GM18951 (cell line): Measurements from ENCODE around the gene CENPK.
"Not testable (repeated sequence)": the region's sequence is repeated elsewhere in the genome, so short reads cannot be mapped to it uniquely, and the experiment has no call there.

Source experiments
- POLR2A ChIP-seq: IDR thresholded peaks from 4 replicates; pipeline ENCODE4 v1.6.1; 2011; ENCODE audit warnings: mild to moderate bottlenecking; ENCODE audit not compliant: insufficient read length, insufficient read depth; ENCODE audit errors: extremely low read depth
- in situ Hi-C: fragments of 300-500 bp; cut with MboI; formaldehyde crosslinking; loops from one replicate; pipeline ENCODE4 v1.12.0; 2022; ENCODE audit warnings: low sequenced_read_pairs, mixed read lengths, inconsistent platforms; ENCODE audit not compliant: unreplicated experiment

Gene CENPK

GRCh38 chr5:65562731-65563701, at the start of gene CENPK, which contains the start of gene PPWD1:
Gene CENPK, minus strand, starts transcription at chr5:65563168. Its CDS starts 8,261 bp downstream, at chr5:65554907.
Gene PPWD1, plus strand, starts transcription at chr5:65563296. Its CDS starts 15 bp downstream, at chr5:65563311.
- in situ Hi-C loops: no loop called here
- TF ChIP-seq POLR2A: peak; percentile 82

- no peak for TF ChIP-seq POLR2A
- in situ Hi-C loops: no loop called here
Measured at GRCh38 chr5:65612298-65612907, 49.4 kb upstream of the CENPK start.

GRCh38 chr5:65611524-65611923, 48.6 kb upstream of the CENPK start:
- in situ Hi-C loops: no loop called here
- no peak for TF ChIP-seq POLR2A

- in situ Hi-C loops: not testable (repeated sequence)
Measured at GRCh38 chr5:65601761-65602160, 38.8 kb upstream of the CENPK start.

- no peak for TF ChIP-seq POLR2A
- in situ Hi-C loops: no loop called here
Measured at GRCh38 chr5:65588694-65589093, 25.7 kb upstream of the CENPK start.

- no peak for TF ChIP-seq POLR2A
- in situ Hi-C loops: no loop called here
Measured at GRCh38 chr5:65577141-65577540, 14.2 kb upstream of the CENPK start.

GRCh38 chr5:65570598-65571226, 7.7 kb upstream of the CENPK start:
- in situ Hi-C loops: no loop called here
- TF ChIP-seq POLR2A: no peak

GRCh38 chr5:65566505-65566904, 3.5 kb upstream of the CENPK start:
- in situ Hi-C loops: no loop called here
- TF ChIP-seq POLR2A: no peak

GRCh38 chr5:65563777-65564176, 809 bp upstream of the CENPK start:
- in situ Hi-C loops: no loop called here
- no peak for TF ChIP-seq POLR2A

- TF ChIP-seq POLR2A: no peak
- in situ Hi-C loops: no loop called here
Measured at GRCh38 chr5:65556718-65557117, 6.2 kb downstream of the CENPK start.

- in situ Hi-C loops: no loop called here
- no peak for TF ChIP-seq POLR2A
Measured at GRCh38 chr5:65556181-65556580, 6.8 kb downstream of the CENPK start.

- in situ Hi-C loops: no loop called here
- no peak for TF ChIP-seq POLR2A
Measured at GRCh38 chr5:65555287-65555686, 7.7 kb downstream of the CENPK start.

GRCh38 chr5:65553941-65554340, 9.0 kb downstream of the CENPK start:
- TF ChIP-seq POLR2A: no peak
- in situ Hi-C loops: no loop called here

GRCh38 chr5:65548281-65548680, 14.7 kb downstream of the CENPK start:
- no peak for TF ChIP-seq POLR2A

GRCh38 chr5:65546141-65546540, 16.8 kb downstream of the CENPK start:
- in situ Hi-C loops: no loop called here
- TF ChIP-seq POLR2A: no peak

More at GRCh38 chr5:65548281-65548680, 14.7 kb downstream of the CENPK start:
- in situ Hi-C loops: no loop called here
